KMS-11 (cell line): ENCODE results near the gene VMP1.

Source experiments
- H2AFZ ChIP-seq: fragments of 200-600 bp; sonication (generic); 2 replicates; pipeline ENCODE4 v1.6.1; 2016; ENCODE audit warnings: antibody characterized with exemption, mixed run types, low read depth
- H3K27ac ChIP-seq: fragments of 200-600 bp; sonication (generic); 2 replicates; pipeline ENCODE4 v1.6.1; 2016; ENCODE audit warnings: mild to moderate bottlenecking, mixed run types
- H3K27me3 ChIP-seq: fragments of 200-600 bp; sonication (generic); 2 replicates; pipeline ENCODE4 v1.6.1; 2017; ENCODE audit warnings: mild to moderate bottlenecking, low read depth, mixed run types, moderate library complexity; ENCODE audit not compliant: insufficient read depth
- H3K36me3 ChIP-seq: fragments of 200-600 bp; sonication (generic); 2 replicates; pipeline ENCODE4 v1.6.1; 2017; ENCODE audit warnings: mild to moderate bottlenecking, mixed run types; ENCODE audit not compliant: insufficient read depth
- H3K4me1 ChIP-seq: fragments of 200-600 bp; sonication (generic); 2 replicates; pipeline ENCODE4 v1.6.1; 2016; ENCODE audit warnings: mild to moderate bottlenecking, low read depth, mixed run types; ENCODE audit not compliant: poor library complexity, severe bottlenecking
- H3K4me2 ChIP-seq: fragments of 200-600 bp; sonication (generic); 2 replicates; pipeline ENCODE4 v1.7.0; 2016; ENCODE audit warnings: mild to moderate bottlenecking, mixed run types
- H3K4me3 ChIP-seq: fragments of 200-600 bp; sonication (generic); IDR thresholded peaks from 2 replicates; pipeline ENCODE4 v1.6.1; 2017; ENCODE audit warnings: low read depth, low read length, mixed read lengths; ENCODE audit not compliant: insufficient read depth
- H3K79me2 ChIP-seq: fragments of 200-600 bp; sonication (generic); 2 replicates; pipeline ENCODE4 v1.6.1; 2016; ENCODE audit warnings: low read depth, mixed run types; ENCODE audit not compliant: insufficient read depth
- H3K9ac ChIP-seq: fragments of 200-600 bp; sonication (generic); 2 replicates; pipeline ENCODE4 v1.6.1; 2016; ENCODE audit warnings: mild to moderate bottlenecking, mixed run types
- H4K20me1 ChIP-seq: fragments of 200-600 bp; sonication (generic); 2 replicates; pipeline ENCODE4 v1.6.1; 2016; ENCODE audit warnings: mild to moderate bottlenecking, mixed run types; ENCODE audit not compliant: insufficient read depth
- CTCF ChIP-seq: fragments of 200-600 bp; sonication (generic); conservative IDR thresholded peaks from 2 replicates; pipeline ENCODE4 v1.6.1; 2017; ENCODE audit warnings: low read depth, mild to moderate bottlenecking, antibody characterized with exemption, low read length, moderate library complexity, mixed read lengths

Gene VMP1

DNA sequence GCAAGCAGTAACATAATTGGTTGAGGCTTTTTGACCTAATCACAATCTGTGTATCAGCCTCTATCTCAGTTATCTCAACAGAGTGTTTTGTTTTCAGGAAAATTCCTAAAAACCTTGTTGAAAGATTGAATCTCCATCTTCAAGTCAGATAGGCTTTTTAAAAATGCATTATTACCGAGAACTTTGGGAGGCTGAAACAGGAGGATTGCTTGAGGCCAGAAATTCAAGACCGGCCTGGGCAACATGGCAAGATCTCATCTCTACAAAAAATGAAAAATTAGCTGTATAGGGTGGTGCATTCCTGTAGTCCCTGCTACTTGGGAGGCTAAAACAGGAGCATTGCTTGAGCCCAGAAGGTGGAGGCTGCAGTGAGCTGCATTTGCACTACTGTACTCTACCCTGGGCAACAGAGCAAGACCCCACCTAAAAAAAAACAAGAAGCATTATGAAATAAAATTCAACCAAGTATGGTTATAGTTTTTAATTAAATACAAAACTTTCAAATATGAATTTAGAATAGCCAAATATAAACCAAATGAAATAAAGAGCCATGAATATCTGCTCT lies 68.4 kb downstream of the VMP1 start:
- no peaks in the 10 kb centered on the region for H3K79me2 ChIP-seq
- peaks cover 25% of the 10 kb centered on the region for H3K4me1 ChIP-seq
- peaks cover 5% of the 10 kb centered on the region; the same call in 1 of the 2 replicates for H3K36me3 ChIP-seq
- TF ChIP-seq CTCF, result no peak
- no peak overlapping the region for H3K27ac ChIP-seq
- H2AFZ ChIP-seq, result no peak overlapping the region
- H3K4me3 ChIP-seq, result no peak overlapping the region
- H3K9ac ChIP-seq, result no peak overlapping the region
- H3K27me3 ChIP-seq, result no peaks in the 10 kb centered on the region
- no peak overlapping the region for H3K4me2 ChIP-seq
- no peaks in the 10 kb centered on the region for H4K20me1 ChIP-seq

DNA sequence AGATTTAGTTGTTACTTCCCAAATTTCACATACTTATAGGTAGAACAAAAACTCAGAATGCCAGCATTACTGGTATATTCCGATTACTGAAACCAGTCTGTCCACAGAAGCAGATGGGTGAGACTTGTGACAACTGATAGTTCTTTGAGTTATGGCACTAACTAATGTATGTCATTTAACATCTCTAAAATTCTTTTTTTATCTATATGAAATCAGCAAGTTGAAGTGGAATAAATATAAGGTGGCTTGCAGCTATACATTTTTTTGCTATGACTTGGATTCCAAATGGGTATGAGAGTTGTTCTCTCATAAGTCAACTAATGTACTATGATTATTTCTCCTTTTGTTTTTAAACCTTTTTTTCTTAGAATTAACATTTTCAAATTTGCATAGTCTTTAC lies 69.1 kb downstream of the VMP1 start:
- H3K36me3 ChIP-seq, result peaks cover 5% of the 10 kb centered on the region; the same call in 1 of the 2 replicates
- no peak overlapping the region for H3K27ac ChIP-seq
- no peaks in the 10 kb centered on the region for H3K27me3 ChIP-seq
- no peak overlapping the region for H3K4me2 ChIP-seq
- no peaks in the 10 kb centered on the region for H3K79me2 ChIP-seq
- H3K4me1 ChIP-seq, result peaks cover 32% of the 10 kb centered on the region
- TF ChIP-seq CTCF, result no peak
- no peaks in the 10 kb centered on the region for H4K20me1 ChIP-seq
- H3K9ac ChIP-seq, result no peak overlapping the region
- no peak overlapping the region for H2AFZ ChIP-seq
- H3K4me3 ChIP-seq, result no peak overlapping the region

DNA sequence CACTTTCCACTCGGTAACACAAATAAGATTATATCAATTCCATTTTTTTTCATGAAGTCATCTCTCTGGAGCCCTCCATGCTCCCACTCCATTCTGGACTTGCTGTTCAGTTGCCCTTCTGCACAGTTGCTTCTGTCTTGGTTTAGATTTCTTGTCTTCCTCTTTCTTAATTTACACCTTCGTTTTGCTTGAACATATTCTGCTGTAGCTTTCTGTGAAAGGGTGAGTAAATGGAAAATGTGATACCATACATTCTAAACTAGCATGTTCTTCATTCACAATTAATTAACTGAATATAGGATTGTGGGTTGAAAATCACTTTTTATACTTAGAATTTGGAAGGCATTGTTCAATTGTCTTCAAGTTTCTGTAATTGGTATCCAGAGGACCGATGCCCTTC lies 69.6 kb downstream of the VMP1 start:
- peaks cover 36% of the 10 kb centered on the region for H3K4me1 ChIP-seq
- no peak for TF ChIP-seq CTCF
- no peaks in the 10 kb centered on the region for H3K27me3 ChIP-seq
- no peak overlapping the region for H3K27ac ChIP-seq
- H3K4me3 ChIP-seq, result no peak overlapping the region
- no peaks in the 10 kb centered on the region for H4K20me1 ChIP-seq
- peaks cover 5% of the 10 kb centered on the region; the same call in 1 of the 2 replicates for H3K36me3 ChIP-seq
- no peak overlapping the region for H2AFZ ChIP-seq
- no peaks in the 10 kb centered on the region for H3K79me2 ChIP-seq
- no peak overlapping the region for H3K4me2 ChIP-seq
- H3K9ac ChIP-seq, result no peak overlapping the region

- Histone ChIP-seq H3K79me2 (no peaks in the 10 kb centered on the region), H3K4me3 (no peak overlapping the region), H3K9ac (no peak overlapping the region), H3K4me1 (peaks cover 56% of the 10 kb centered on the region), H3K27ac (no peak overlapping the region), H4K20me1 (no peaks in the 10 kb centered on the region), H2AFZ (no peak overlapping the region), H3K36me3 (peaks cover 5% of the 10 kb centered on the region; the same call in 1 of the 2 replicates), H3K4me2 (peak overlapping the region; percentile 5; the same call in 1 of the 2 replicates), H3K27me3 (no peaks in the 10 kb centered on the region)
- TF ChIP-seq CTCF, result no peak
Observed at GRCh38 chr17:59778996-59779395, 71.5 kb downstream of the VMP1 start.
